ENCODE results near the gene KIF26A. TPM values are rescaled to one million over a fixed set of nuclear protein-coding genes. Genes with fewer than 3 reads are reported as not detected.

The KIF26A gene
- total RNA-seq, 1 donor, result not detected

DNA sequence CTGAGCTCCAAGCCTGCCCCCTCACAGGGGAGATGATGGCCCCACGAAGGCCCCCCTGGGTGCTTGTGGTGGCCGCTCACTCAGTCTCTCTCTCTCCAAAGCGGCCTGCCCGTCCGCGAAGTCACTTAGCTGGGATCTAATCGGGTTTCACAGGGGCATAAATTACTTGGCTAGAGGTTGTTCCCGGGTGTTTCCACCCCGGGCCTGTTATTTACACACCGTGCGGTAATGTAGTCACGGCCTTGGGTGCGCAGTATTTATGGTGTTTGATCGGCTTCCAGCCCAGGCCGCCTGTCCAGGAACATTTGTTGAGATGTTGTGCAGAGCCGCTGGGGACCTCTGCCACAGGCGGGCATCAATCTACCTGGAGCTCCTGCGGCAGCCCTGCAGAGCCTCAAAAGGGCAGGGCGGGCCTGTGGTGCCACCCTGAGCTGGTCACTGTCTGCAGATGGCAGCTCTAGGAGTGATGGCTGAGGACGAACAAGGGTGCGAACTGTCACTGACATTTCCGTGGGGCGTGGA lies 91.2 kb downstream of the KIF26A start:
- Histone ChIP-seq H3K4me1 (ENCODE audit: insufficient read depth, low read length) (no peaks in the 10 kb centered on the region), H3K9me3 (ENCODE audit: low read depth, low read length) (peaks cover 3% of the 10 kb centered on the region), H4K20me1 (ENCODE audit: insufficient read depth, low read length) (no peaks in the 10 kb centered on the region), H3K27ac (ENCODE audit: low read depth, low read length) (no peak overlapping the region), H3K36me3 (ENCODE audit: insufficient read depth, low read length) (no peaks in the 10 kb centered on the region), H3K27me3 (ENCODE audit: insufficient read depth, low read length) (no peaks in the 10 kb centered on the region), H3K4me2 (ENCODE audit: insufficient read depth, low read length) (no peak overlapping the region), H3K79me2 (ENCODE audit: insufficient read depth, low read length) (no peaks in the 10 kb centered on the region), H3K4me3 (ENCODE audit: insufficient read depth, low read length) (no peak overlapping the region), H2AFZ (ENCODE audit: low read length) (no peak overlapping the region)
- TF ChIP-seq CTCF (IDR thresholded peaks at IDR 0.05; ENCODE audit: extremely low read depth, low read depth, low read length), result no peak
- DNase-seq (ENCODE audit: insufficient read length, low spot score, missing footprints), result no peak

DNA sequence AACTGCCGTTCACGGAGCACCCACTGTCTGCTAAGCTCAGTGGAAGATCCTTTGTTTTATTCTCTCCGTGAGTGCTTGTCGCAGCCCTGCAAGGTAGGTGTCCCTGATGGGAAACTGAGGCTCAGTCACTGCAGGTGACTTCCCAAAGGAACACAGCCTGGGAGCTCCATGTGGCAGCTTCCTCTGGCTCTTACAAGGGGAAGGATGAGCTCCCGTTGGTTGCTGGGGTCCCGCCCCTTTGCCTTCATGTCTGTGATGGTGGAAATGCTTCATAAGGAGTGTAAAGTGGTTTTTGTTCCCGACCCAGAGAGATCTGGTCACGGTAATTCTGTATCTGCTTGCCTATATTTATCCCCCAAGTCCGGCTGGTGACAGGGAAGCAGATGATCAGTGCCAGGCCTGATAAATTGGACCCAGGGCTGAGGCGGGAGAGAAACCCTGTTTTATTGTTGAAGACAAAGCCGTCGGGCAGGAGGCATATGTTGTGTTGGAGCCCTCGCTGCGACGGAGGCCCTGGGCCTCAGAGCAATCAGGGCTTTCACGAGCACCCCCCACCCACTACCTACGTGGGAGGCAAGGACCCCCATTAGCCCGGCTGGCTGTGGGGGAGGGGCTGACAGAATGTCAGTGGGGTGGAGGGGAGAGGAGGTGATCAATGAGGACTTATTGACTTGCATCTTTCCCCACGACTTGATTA lies 91.9 kb downstream of the KIF26A start:
- Histone ChIP-seq H3K79me2 (ENCODE audit: insufficient read depth, low read length) (no peaks in the 10 kb centered on the region), H2AFZ (ENCODE audit: low read length) (no peak overlapping the region), H3K27me3 (ENCODE audit: insufficient read depth, low read length) (no peaks in the 10 kb centered on the region), H3K4me2 (ENCODE audit: insufficient read depth, low read length) (no peak overlapping the region), H3K4me1 (ENCODE audit: insufficient read depth, low read length) (no peaks in the 10 kb centered on the region), H3K27ac (ENCODE audit: low read depth, low read length) (no peak overlapping the region), H3K36me3 (ENCODE audit: insufficient read depth, low read length) (no peaks in the 10 kb centered on the region), H3K4me3 (ENCODE audit: insufficient read depth, low read length) (no peak overlapping the region), H4K20me1 (ENCODE audit: insufficient read depth, low read length) (no peaks in the 10 kb centered on the region), H3K9me3 (ENCODE audit: low read depth, low read length) (peaks cover 3% of the 10 kb centered on the region)
- no peak for DNase-seq (ENCODE audit: insufficient read length, low spot score, missing footprints)
- TF ChIP-seq CTCF (IDR thresholded peaks at IDR 0.05; ENCODE audit: extremely low read depth, low read depth, low read length), result no peak

Small RNA genes lying within 50 kb of the gene (small RNA-seq; reads per million reads assigned to genes)
- 8.4 reads per million, percentile 91 among the genes with 10 or more reads in this experiment for gene MIR203A

Other genes starting within 250 kb of the KIF26A start
- 0.29 and 1.1 TPM in 2 replicates for gene TDRD9, start 210.1 kb upstream of the KIF26A start, total RNA-seq
- not detected in 2 replicates for gene RD3L, start 196.1 kb upstream of the KIF26A start, total RNA-seq
- under 0.01 TPM in 1 of 2 replicates, not detected in the other for gene ASPG, start 52.9 kb upstream of the KIF26A start, total RNA-seq